Measurements from ENCODE around the gene PYGM.

The PYGM gene

DNA sequence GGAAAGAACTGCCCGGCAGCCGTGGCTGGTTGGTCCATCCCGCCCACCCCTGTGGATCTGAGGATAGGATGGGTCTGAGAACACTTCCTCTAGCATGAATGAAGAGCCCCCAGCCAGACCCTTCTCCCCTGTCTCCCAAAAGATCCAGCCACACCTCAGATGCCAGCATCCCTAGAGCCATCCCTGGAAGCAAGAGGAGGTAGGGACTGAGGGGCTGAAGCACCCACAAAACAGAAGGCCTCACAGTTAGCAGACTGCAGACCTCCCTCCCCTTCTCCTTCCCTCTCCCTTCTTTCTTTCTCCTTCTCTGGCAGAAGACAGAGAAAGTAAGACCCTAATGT, 38.4 kb downstream of the PYGM start:
- Histone ChIP-seq H3K27ac (replicated peaks) (no peak overlapping the region), H3K27me3 (ENCODE audit: insufficient read depth, poor library complexity, severe bottlenecking) (peaks cover 17% of the 10 kb centered on the region), H3K4me3 (replicated peaks; ENCODE audit: insufficient read depth, low read length) (no peak overlapping the region)
- DNase-seq (ENCODE audit: low read depth in 1 of 2, low spot score in 1 of 2): no peak
- TF ChIP-seq POLR2AphosphoS5 (IDR thresholded peaks at IDR 0.05; ENCODE audit: low read depth) (no peak), GABPA (IDR thresholded peaks at IDR 0.05; ENCODE audit: low read depth) (no peak), SPI1 (IDR thresholded peaks at IDR 0.05; ENCODE audit: borderline replicate concordance, low read depth) (no peak)
- TF ChIP-seq, protein P1, sequence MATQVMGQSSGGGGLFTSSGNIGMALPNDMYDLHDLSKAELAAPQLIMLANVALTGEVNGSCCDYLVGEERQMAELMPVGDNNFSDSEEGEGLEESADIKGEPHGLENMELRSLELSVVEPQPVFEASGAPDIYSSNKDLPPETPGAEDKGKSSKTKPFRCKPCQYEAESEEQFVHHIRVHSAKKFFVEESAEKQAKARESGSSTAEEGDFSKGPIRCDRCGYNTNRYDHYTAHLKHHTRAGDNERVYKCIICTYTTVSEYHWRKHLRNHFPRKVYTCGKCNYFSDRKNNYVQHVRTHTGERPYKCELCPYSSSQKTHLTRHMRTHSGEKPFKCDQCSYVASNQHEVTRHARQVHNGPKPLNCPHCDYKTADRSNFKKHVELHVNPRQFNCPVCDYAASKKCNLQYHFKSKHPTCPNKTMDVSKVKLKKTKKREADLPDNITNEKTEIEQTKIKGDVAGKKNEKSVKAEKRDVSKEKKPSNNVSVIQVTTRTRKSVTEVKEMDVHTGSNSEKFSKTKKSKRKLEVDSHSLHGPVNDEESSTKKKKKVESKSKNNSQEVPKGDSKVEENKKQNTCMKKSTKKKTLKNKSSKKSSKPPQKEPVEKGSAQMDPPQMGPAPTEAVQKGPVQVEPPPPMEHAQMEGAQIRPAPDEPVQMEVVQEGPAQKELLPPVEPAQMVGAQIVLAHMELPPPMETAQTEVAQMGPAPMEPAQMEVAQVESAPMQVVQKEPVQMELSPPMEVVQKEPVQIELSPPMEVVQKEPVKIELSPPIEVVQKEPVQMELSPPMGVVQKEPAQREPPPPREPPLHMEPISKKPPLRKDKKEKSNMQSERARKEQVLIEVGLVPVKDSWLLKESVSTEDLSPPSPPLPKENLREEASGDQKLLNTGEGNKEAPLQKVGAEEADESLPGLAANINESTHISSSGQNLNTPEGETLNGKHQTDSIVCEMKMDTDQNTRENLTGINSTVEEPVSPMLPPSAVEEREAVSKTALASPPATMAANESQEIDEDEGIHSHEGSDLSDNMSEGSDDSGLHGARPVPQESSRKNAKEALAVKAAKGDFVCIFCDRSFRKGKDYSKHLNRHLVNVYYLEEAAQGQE (IDR thresholded peaks at IDR 0.05; ENCODE audit: insufficient replicate concordance, low read depth): no peak
- TF ChIP-seq, protein P2, sequence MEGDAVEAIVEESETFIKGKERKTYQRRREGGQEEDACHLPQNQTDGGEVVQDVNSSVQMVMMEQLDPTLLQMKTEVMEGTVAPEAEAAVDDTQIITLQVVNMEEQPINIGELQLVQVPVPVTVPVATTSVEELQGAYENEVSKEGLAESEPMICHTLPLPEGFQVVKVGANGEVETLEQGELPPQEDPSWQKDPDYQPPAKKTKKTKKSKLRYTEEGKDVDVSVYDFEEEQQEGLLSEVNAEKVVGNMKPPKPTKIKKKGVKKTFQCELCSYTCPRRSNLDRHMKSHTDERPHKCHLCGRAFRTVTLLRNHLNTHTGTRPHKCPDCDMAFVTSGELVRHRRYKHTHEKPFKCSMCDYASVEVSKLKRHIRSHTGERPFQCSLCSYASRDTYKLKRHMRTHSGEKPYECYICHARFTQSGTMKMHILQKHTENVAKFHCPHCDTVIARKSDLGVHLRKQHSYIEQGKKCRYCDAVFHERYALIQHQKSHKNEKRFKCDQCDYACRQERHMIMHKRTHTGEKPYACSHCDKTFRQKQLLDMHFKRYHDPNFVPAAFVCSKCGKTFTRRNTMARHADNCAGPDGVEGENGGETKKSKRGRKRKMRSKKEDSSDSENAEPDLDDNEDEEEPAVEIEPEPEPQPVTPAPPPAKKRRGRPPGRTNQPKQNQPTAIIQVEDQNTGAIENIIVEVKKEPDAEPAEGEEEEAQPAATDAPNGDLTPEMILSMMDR (IDR thresholded peaks at IDR 0.05; ENCODE audit: insufficient read depth, low read length): no peak

DNA sequence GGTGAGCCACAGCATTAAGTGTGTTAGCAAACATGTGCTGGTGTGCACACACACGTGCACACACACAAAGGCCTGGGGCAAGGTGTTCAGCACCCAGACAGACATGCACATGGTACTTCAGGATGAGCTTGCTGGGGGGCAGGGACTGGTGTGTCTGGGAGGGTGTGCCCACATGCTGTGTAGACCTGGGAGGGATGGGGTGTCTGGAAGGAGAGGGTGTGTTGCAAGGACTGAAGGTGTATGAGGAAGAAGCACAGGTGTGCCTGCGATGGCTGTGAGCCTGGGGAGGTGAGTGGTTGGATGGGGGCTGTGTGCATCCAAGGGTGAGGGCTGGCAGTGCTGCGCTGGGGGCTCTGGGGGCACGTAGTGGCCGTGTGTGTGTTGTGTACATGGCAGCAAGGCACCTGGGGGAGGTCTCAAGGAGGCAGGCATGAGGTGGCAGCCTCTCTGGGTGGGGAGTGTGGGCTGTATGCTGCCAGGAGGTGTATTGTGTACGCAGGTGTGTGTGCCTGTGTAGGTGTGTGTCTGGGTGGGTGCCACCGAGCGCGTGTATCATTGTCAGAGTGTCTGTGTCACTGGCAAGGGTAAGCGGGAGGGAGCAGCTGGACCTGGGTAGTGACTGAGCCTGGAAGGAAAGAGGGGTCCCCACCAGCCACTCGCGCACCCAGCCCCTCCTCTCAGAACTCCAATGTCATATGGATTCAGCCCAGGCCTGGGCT, 39.0 kb downstream of the PYGM start:
- TF ChIP-seq, protein P1 (IDR thresholded peaks at IDR 0.05; ENCODE audit: insufficient replicate concordance, low read depth): no peak
- TF ChIP-seq, protein P2 (IDR thresholded peaks at IDR 0.05; ENCODE audit: insufficient read depth, low read length): no peak
- TF ChIP-seq GABPA (IDR thresholded peaks at IDR 0.05; ENCODE audit: low read depth): no peak
- TF ChIP-seq SPI1 (IDR thresholded peaks at IDR 0.05; ENCODE audit: borderline replicate concordance, low read depth): no peak
- no peak for TF ChIP-seq POLR2AphosphoS5 (IDR thresholded peaks at IDR 0.05; ENCODE audit: low read depth)

DNA sequence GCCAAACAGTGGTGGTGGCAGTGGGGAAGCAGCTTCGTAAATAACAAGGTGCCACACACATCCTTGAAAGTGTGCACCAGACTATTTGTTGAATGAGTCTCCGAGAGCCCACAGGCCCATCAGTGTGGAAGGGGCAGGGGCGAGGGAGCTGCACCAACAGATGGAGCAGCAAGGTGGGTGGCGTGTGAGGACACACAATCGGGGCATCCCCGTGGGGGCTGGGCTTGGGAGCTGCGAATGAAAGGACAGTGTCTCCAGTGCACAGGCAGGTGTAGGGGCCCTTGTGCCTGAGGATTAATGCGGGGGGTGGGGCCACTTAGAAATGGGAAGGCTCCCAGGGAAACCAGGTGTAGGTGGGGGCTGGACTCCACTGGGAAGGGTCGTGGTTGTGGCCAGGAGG, 39.6 kb downstream of the PYGM start:
- no peak overlapping the region for H3K27ac ChIP-seq (replicated peaks)
- TF ChIP-seq, protein P1 (IDR thresholded peaks at IDR 0.05; ENCODE audit: insufficient replicate concordance, low read depth): no peak
- TF ChIP-seq GABPA (IDR thresholded peaks at IDR 0.05; ENCODE audit: low read depth) (no peak), SPI1 (IDR thresholded peaks at IDR 0.05; ENCODE audit: borderline replicate concordance, low read depth) (no peak), POLR2AphosphoS5 (IDR thresholded peaks at IDR 0.05; ENCODE audit: low read depth) (no peak)
- TF ChIP-seq, protein P2 (IDR thresholded peaks at IDR 0.05; ENCODE audit: insufficient read depth, low read length): no peak
- H3K4me3 ChIP-seq (replicated peaks; ENCODE audit: insufficient read depth, low read length): no peak overlapping the region
- DNase-seq (ENCODE audit: low read depth in 1 of 2, low spot score in 1 of 2): no peak
- peaks cover 27% of the 10 kb centered on the region for H3K27me3 ChIP-seq (ENCODE audit: insufficient read depth, poor library complexity, severe bottlenecking)

More for the DNA sequence above, 39.0 kb downstream of the PYGM start:
- H3K27ac ChIP-seq (replicated peaks): no peak overlapping the region
- no peak for DNase-seq (ENCODE audit: low read depth in 1 of 2, low spot score in 1 of 2)
- no peak overlapping the region for H3K4me3 ChIP-seq (replicated peaks; ENCODE audit: insufficient read depth, low read length)
- H3K27me3 ChIP-seq (ENCODE audit: insufficient read depth, poor library complexity, severe bottlenecking): peaks cover 21% of the 10 kb centered on the region

Measured in HL-60 (cell line).